Fibroblast of villous mesenchyme (primary cell): ENCODE measurements around the gene RRM1. TPM values are rescaled to one million over a fixed set of nuclear protein-coding genes. Genes with fewer than 3 reads are reported as not detected.
A peak's percentile ranks its signal among the peaks of the same experiment; 100 is the strongest.
"Not testable (repeated sequence)": the region's sequence is repeated elsewhere in the genome, so short reads cannot be mapped to it uniquely, and the experiment has no call there.

Experiments
- DNase-seq: peaks from one replicate; pipeline ENCODE4 v3.0.0-alpha.2; 2010; ENCODE audit warnings: low read depth
- H3K4me3 ChIP-seq: 2 replicates; pipeline ENCODE4 v1.5.1; 2011; ENCODE audit warnings: low read depth, mild to moderate bottlenecking, low read length
- total RNA-seq: library from RNA; depleted of rRNA; stranded (reverse); fragments of >200 nt; gene quantifications from 2 replicates; pipeline ENCODE4 v1.2.3, GENCODE V29; 2012
- TF ChIP-seq, protein P1 (sequence below): IDR thresholded peaks from 2 replicates; pipeline ENCODE4 v1.5.1; 2012; ENCODE audit warnings: low read depth, mild to moderate bottlenecking, low read length; ENCODE audit not compliant: insufficient read depth

The RRM1 gene
- total RNA-seq, 1 donor, result 128 TPM

DNA sequence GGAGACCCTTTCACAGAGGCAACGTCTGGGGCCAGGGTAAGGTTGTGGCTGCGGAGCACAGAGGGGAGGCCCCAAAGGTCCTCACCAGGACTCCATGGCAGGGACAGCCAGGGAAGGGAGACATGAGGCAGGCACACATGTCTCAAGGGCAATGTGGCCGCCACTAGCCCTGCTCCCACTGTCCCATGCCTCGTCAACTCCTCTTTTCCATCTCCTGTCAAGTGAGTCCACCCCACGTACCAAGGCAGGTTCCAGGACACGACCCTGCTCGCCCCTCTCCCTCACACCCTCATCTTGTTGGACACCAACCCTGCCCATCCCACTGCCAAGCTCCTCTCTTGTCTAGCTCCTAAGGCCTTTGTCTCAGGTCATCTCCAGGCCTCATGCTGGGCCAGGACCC lies 73.2 kb downstream of the RRM1 start:
- DNase-seq, result no peak
- H3K4me3 ChIP-seq, result no peak overlapping the region
- TF ChIP-seq, protein P1, sequence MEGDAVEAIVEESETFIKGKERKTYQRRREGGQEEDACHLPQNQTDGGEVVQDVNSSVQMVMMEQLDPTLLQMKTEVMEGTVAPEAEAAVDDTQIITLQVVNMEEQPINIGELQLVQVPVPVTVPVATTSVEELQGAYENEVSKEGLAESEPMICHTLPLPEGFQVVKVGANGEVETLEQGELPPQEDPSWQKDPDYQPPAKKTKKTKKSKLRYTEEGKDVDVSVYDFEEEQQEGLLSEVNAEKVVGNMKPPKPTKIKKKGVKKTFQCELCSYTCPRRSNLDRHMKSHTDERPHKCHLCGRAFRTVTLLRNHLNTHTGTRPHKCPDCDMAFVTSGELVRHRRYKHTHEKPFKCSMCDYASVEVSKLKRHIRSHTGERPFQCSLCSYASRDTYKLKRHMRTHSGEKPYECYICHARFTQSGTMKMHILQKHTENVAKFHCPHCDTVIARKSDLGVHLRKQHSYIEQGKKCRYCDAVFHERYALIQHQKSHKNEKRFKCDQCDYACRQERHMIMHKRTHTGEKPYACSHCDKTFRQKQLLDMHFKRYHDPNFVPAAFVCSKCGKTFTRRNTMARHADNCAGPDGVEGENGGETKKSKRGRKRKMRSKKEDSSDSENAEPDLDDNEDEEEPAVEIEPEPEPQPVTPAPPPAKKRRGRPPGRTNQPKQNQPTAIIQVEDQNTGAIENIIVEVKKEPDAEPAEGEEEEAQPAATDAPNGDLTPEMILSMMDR, result no peak

DNA sequence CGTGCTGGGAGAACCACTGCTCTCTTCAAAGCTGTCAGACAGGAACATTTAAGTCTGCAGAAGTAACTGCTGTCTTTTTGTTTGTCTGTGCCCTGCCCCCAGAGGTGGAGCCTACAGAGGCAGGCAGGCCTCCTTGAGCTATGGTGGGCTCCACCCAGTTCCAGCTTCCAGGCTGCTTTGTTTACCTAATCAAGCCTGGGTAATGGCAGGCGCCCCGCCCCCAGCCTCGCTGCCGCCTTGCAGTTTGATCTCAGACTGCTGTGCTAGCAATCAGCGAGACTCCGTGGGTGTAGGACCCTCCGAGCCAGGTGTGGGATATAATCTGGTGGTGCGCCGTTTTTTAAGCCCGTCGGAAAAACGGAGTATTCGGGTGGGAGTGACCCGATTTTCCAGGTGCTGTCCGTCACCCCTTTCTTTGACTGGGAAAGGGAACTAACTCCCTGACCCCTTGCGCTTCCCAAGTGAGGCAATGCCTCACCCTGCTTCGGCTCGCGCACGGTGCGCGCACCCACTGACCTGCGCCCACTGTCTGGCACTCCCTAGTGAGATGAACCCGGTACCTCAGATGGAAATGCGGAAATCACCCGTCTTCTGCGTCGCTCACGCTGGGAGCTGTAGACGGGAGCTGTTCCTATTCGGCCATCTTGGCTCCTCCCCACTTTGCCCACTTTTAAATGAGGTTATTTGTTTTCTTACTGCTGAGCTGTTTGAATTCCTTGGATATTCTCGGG lies 81.2 kb downstream of the RRM1 start:
- DNase-seq, result not testable (repeated sequence)
- peak overlapping the region; percentile 54 for H3K4me3 ChIP-seq

DNA sequence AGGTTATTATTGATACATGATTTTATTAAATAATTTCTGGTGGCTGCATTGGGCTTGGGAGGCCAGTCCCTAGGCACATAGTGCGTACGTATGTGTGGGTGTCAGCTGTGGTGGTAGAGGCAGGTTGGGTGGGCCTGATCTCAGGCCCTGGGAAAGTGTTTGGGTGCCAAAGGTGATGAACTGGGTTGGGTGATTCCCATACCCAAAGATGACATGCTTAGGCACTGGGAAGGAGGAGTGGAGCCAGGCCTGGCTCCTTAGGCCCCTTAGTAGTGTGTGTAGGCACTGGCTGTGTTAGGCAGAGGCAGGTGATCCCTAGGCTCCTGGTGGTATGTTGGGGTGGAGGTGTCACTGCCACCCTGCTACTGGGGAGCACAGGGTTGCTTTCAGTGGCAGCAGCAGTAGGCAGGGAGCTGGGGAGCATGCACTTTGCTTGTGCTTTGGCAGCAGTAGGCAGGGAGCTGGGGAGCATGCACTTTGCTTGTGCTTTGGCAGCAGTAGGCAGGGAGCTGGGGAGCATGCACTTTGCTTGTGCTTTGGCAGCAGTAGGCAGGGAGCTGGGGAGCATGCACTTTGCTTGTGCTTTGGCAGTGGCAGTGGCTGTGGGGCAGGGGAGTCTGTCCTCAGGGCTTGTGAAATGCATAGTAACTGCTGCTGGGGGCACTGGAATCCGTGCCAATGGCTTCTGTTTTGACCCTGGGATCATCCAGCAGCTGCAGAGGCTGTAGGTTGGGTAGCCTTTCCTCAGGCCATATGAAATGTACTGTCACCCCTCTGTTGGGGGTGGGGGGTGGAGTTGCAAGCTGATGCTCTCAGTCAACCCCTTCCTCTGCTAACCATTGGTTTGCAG lies 84.4 kb downstream of the RRM1 start:
- no peak overlapping the region for H3K4me3 ChIP-seq
- no peak for DNase-seq
- TF ChIP-seq, protein P1, result no peak

DNA sequence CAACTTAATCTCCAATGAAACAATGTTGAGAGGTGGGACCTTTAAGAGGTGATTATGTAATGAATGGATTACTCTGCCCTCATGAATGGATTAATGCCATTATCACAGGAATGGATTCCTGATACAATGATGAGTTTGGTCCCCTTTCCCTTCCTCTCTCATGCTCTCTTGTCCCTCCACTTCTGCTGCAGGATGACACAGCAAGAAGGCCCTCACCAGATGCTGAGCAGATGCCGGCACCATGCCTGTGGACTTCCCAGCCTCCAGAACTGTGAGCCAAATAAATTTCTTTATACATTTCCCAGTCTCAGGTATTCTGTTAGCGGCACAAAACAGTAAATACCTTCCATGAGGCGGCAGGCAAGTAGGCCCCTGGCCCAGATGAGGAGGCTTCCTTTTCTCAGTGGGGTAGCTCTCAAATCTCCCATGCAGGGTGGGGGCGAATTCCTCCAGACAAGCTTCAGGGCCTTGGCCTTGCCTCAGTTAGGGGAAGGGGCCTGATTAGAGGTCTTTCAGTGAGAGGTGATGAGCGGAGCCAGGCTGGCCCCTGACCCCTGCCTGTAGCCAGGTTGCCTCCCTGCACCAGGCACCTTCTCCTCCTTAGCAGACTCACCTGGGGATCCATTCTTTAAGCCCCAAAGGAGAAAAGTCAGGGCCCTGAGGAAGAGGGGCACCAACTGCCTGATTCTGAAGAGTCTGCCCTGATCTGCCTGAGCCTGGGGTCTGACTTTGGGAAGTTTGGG lies 86.0 kb downstream of the RRM1 start:
- no peak for DNase-seq
- TF ChIP-seq, protein P1, result no peak
- H3K4me3 ChIP-seq, result no peak overlapping the region

DNA sequence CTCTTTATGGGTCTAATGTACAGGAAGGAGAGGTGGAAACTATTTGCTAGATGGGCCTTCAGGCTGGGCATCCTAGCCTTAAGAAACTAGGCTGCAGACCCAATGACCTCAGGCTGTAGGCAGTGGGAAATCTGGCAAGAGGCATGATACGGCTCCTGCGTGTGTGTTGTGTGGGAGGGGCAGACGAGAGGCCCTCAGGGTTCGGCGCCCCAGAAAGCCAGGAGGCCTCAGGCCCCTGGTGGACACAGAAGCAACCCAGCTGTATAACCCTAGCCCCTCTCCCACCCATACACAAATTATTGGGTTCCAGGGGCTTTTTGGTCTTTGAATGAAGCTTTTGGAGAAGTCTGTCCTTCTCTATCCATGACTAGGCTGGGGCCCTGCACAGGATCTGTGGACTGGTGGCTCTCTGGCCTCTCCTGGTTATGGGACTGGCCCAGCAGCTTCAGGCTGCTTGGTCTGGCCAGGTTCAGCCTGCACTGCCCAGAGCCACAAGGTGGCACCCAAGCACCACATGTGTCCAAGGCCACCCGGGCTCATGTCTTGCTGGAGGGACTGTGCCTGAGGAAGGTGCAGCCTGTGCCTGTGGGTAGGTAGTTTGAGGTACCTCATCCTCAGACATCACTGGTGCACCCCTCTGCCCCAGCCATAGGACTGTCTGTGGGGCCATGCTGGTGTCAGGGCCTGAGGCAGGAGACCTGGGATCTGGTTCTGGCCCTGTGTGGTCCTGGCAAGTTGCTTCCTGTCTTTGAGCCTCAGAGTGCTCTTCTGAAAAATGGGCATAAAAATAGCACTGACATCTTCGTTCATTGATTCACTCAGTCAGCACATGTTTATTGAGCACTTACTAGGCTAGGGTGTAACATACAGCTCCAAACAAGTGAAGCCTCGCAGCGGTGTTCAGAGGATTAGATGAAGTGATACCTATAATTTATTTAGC lies 87.5 kb downstream of the RRM1 start:
- peak; percentile 42 for DNase-seq
- TF ChIP-seq, protein P1, result peak; percentile 72
- no peak overlapping the region for H3K4me3 ChIP-seq

DNA sequence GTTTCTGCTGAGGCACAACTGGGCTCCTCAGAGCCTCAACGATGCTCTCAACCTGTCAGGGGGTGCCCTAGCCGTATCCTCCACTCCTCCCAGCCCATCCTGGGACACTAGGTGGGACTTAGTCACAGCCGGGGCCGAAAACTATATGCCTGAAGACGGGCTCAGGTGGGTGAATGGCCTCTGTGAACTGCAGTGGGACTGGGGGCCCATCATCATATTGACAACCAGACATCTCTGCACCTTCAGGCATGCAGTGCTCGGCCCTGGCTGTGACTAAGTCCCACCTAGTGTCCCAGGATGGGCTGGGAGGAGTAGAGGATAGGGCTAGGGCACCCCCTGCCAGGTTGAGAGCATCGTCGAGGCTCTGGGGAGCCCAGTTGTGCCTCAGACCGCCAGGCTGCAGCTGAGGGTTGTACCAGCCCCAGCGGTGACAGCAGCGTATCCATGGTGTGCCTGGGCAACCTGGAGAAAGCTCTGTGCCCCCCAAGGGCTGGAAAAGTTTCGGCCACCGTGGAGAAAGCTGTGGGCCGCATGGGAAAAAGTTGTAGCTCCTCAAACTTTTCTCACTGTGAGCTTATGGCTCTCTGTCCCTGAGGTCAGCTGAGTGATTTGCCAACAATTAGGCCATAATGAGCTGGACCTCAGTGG lies 88.9 kb downstream of the RRM1 start:
- H3K4me3 ChIP-seq, result no peak overlapping the region
- TF ChIP-seq, protein P1, result no peak

More for the DNA sequence above, 88.9 kb downstream of the RRM1 start:
- no peak for DNase-seq
